ENCODE results near the gene FAM222B. TPM values are rescaled to one million over a fixed set of nuclear protein-coding genes. Genes with fewer than 3 reads are reported as not detected.
A peak's percentile ranks its signal among the peaks of the same experiment; 100 is the strongest.

FAM222B gene
- total RNA-seq, 1 donor from 2014 or later: 16.9 TPM

- intact Hi-C loops (cut with DNase I): no loop called here
- DNase-seq (ENCODE audit: missing footprints) (no peak), ATAC-seq (no peak)
These were observed 130.9 kb downstream of the FAM222B start, which contains the start of gene PROCA1 for GRCh38 chr17:28711723-28712031. Gene PROCA1, minus strand, starts transcription at chr17:28711888. Its CDS starts 228 bp downstream, at chr17:28711660.

GRCh38 chr17:28710861-28711722, 131.5 kb downstream of the FAM222B start:
- DNase-seq (ENCODE audit: missing footprints) (peak; percentile 95), ATAC-seq (peak; percentile 97)
- intact Hi-C loops (cut with DNase I): no loop called here

- intact Hi-C loops (cut with DNase I): loop anchor here (5.0 kb wide), 1 partner anchor 60 kb away; the partner anchor contains the start of gene BLTP2
- DNase-seq (ENCODE audit: missing footprints): no peak
- no peak for ATAC-seq
These were observed 135.3 kb downstream of the FAM222B start for GRCh38 chr17:28707339-28707720.

- ATAC-seq (no peak), DNase-seq (ENCODE audit: missing footprints) (peak; percentile 17)
- intact Hi-C loops (cut with DNase I): loop anchor here (5.0 kb wide), 1 partner anchor 59 kb away; the partner anchor contains the start of gene BLTP2
These were observed 135.9 kb downstream of the FAM222B start for GRCh38 chr17:28706471-28707338.

Small RNA genes lying within 50 kb of the gene (microRNA-seq; reads per million reads assigned to microRNA genes)
- not detected for gene MIR451B

Other genes with a start within 250 kb of the FAM222B start
- 1.6 TPM for gene SPAG5, start 243.8 kb downstream of the FAM222B start, total RNA-seq
- 5.0 TPM for gene RSKR, start 228.6 kb downstream of the FAM222B start, total RNA-seq
- gene BLTP2, start 197.6 kb downstream of the FAM222B start, total RNA-seq: 78.6 TPM
- 31.5 TPM for gene SDF2, start 180.9 kb downstream of the FAM222B start, total RNA-seq
- 41.0 TPM for gene SUPT6H, start 180.6 kb downstream of the FAM222B start, total RNA-seq
- 0.73 TPM for gene PROCA1, start 130.9 kb downstream of the FAM222B start, total RNA-seq
- gene RAB34, start 124.9 kb downstream of the FAM222B start, total RNA-seq: 16.2 TPM
- gene RPL23A, start 122.8 kb downstream of the FAM222B start, total RNA-seq: 945 TPM
- gene TLCD1, start 116.6 kb downstream of the FAM222B start, total RNA-seq: 2.4 TPM
- 0.60 TPM for gene NEK8, start 114.0 kb downstream of the FAM222B start, total RNA-seq
- gene TRAF4, start 98.8 kb downstream of the FAM222B start, total RNA-seq: 3.8 TPM
- gene ERAL1, start 12.2 kb upstream of the FAM222B start, total RNA-seq: 37.2 TPM
- 118 TPM for gene FLOT2, start 54.9 kb upstream of the FAM222B start, total RNA-seq
- 3.0 TPM for gene DHRS13, start 60.3 kb upstream of the FAM222B start, total RNA-seq
- gene PHF12, start 108.7 kb upstream of the FAM222B start, total RNA-seq: 18.3 TPM
- not detected for gene SEZ6, start 163.2 kb upstream of the FAM222B start, total RNA-seq
- gene PIPOX, start 200.4 kb upstream of the FAM222B start, total RNA-seq: 1.1 TPM

Data from Right ventricle myocardium inferior (tissue), 1 donor.